Measurements from ENCODE around the gene BMP10.
A peak's percentile ranks its signal among the peaks of the same experiment; 100 is the strongest.

BMP10 gene

DNA sequence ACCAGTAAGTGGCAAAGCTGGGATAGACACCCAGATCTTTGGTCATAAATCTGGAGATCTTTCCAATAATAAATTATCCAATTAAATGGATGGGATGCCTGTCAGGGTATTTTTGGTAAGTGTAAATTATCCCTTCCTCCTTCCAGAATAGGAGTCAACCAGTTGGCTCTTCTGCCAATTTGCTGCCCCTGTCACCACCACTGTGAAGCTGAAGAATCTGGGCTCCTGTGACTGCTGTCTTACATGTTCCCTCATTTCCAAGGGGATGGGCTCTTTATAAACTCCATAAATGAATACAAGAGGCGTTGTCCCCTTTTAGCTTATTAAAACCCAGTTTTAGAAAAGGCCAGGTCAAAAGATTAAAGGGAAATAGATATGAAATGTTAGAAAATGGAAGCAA lies 17.8 kb upstream of the BMP10 start:
- DNase-seq: no peak

DNA sequence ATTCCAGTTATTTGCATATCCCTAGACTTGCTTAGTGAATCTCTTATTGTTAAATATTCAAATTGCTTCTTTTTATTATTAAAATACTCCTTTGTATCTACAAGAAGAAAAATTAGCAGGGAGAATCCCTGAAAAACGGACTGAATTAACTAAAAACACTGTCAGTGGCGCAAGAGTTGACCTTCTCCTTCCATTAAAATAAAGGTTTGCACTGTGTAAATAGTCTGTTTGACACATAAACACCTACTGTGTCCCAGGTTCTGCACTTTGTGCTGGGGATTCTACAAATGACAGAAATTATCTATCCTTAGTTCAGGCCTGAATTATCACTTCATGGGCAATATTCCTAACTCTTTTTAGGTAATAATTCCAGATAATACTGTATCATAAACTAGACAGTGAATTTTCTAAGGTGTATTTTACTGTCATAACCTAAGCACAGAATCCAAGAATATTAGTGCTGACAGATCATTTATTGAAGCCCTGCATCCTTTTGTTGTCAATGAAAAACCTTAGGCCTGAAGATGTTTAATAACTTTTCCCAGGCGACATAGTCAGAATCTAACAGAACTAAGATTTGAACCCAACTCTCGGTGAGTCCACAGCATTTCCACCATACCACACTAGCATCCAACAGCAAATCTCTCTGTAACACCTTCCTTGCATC lies 17.0 kb upstream of the BMP10 start:
- DNase-seq: no peak

DNA sequence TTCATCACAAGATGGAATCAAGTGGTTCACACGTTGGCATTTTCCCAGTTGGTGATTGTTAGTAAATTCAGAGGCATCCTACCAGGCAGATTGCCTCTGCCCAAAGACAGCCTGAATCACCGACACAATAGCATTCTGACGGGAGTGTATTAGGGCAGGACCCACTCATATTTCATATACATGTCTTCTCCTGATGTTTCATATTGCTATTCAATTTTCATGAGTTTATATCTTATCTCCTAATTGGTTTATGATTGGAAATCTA lies 14.5 kb upstream of the BMP10 start:
- DNase-seq: no peak

DNA sequence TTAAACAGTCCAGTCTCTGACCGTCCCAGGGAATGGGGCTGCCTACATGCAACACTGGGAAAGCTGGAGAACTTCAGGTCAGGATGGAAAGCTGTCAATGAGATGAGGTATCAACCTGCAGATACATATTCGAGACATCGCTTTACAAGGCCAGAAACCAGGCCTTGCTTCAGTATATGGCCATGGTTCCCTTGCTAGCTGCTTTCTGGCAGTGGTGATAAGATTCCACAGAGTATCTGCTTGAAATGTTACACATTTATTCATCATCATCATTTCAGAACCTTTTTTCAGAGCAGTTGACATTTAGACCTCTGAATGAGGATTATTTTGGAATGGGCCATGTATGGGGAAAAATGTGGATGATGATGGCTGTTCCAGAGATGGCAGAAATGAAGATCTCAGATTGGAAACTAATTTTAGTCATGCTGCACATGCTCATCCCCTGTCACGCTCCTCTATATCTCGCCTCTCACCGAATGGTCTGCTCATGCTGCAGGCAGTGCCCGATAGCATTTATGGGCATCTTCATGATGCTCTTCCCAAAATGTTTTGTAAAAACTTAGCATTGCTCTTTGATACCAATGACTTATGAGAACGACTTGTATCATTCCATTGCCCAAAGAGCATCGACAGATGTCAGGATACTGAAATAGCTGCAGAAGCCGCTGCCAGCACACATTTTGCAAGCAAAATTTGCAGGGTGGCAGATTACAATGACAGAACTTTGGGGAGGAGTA lies 14.0 kb upstream of the BMP10 start:
- no peak for DNase-seq

DNA sequence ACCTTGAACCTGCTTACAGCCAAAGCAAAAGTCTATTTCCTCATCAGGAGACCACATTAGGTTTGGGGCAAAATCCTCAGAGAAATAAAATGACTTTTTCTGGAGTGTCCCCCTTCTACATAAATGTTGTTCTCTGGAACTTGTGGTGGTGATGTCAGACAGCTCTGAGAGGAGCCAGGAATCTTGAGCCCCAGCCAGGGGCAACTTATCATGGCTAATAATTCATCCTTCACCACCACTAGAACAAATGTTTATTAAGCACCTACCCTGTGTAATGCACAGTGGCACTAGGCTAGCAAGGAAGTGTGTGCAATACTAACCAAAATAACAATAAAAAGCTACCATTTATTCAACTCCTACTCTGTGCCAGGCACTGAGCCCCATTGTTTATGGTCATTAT lies 9.0 kb upstream of the BMP10 start:
- DNase-seq: no peak

DNA sequence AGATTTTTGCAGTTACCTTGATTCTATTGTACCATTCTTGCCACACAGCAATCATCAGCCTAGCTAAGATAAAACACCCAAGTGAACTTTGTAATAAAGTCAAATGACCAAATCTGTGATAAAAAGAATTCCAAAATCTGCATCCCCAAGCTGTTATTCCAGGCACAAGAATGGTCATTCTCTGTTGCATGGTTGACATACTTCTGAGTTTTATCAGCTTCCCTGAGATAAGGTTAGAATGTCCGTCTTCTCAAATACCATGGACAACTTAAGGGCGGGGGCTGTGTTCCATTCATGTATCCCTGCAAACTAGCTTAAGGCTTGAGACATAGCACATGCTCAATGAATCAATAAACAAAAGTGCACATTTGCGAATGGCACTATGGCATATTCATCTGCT lies 8.1 kb upstream of the BMP10 start:
- no peak for DNase-seq

DNA sequence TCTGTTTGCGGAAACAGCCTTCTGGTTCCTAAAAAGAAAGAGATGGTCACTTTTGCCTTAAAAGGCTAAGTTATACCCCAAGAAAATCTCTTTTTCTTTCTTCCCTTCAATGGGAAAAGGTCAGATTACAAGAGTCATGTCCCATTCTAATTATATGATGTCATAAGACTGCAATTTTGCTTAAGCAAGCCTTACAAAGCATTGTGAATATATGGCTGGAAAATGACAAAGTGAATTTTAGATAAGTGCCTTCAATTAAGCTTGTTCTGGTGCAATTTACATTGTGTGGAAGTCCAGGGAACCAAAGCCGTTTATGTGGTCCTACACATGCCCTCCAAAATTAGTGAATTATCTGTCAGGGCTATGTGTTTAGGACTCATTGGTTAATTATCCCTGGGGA lies 7.6 kb upstream of the BMP10 start:
- DNase-seq: no peak

DNA sequence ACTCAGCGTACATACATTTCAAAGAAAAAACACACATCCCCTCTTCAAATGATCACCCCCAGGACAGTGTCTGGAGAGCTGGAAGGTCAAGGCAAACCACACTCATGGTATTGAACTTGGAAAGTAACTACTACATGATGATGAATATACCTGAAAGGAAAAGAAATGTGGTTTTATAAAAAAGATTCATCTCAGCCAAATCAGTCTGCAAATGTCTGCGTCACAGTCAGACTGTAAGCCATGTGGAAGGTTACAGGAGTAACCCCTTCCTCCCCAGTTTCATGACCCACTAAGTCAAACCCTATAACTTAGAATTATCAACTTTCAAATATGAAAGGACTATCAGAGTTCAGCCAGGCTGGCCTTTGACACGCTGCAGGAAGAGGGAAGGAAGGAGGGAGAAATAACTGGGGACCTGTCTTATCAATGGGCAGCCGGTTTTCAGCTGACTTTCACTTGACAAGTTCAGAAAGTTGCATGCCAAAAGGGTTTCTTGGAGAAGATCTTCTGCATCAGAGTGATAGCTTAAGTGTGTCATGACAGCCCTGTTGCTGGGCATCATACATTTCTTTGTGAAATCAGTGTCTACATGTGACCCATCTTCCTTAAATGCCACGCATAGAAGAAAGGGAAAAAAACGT lies 7.0 kb upstream of the BMP10 start:
- DNase-seq: no peak

DNA sequence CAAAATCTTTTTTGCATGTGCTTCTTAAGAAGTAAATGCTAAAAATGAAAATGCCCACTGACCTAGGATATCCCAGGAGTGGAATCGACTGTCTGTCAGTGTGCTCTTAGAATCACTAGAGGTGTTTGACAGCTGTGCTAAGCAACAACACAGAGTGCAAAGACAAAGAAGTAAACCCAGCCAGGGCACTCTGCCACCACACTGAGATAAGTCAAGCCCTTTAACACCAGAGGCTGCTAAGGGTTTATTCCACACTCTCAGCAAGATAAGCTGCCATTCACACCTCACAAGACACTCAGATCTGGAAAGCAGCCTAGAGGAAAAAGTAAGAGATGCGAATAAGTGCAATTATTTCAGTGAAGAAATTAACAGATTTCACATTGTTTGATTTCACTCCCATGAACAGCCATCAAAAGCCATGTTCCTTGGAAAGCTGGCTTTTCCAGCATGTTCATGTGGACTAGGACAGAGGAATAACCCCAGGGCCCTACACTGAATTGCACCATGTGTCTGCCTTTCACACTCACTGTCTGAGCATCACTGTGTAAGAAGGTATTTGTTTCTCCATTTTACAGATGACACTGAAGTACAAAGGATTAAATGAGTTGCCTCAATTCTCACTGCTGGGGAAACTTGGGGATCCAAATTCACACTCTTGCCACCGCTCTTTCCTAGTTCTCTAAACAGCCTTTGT lies 6.0 kb upstream of the BMP10 start:
- no peak for DNase-seq

DNA sequence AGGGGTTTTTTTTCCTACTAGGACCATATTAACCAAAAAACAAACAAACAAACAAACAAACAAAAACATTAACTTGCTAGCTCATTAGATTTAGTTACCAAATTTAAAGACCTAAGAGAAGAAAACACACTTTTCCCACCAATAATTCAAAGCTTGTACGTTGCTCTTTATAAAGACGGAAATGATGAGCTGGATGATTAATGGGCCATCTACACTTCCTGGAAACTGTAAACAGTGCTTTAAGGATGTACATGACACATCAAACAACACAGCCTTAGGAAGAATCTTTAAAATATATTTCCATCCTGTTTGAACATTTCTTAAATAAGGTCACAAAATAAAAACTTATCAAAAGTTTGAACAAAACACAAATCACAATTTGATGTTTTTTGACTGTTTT lies 982 bp downstream of the BMP10 start:
- DNase-seq: no peak

DNA sequence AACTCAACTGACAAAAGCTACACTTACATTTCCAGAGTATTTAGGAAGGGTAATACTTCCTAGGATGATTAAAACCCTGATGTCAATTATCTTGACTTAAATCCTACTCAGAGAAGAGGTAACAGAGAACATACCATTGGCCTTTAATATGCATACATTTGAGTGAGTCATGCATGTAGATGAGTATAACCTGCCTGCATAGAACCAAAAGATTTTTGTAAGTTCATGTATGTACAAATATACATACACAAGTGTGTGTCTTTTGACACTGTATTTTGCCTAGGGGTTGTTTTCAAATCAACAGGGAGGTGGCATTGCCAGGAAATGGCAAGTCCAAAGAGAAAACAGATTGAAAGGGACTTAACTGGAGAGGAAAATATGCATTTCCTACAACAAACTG lies 6.1 kb downstream of the BMP10 start:
- DNase-seq: no peak

DNA sequence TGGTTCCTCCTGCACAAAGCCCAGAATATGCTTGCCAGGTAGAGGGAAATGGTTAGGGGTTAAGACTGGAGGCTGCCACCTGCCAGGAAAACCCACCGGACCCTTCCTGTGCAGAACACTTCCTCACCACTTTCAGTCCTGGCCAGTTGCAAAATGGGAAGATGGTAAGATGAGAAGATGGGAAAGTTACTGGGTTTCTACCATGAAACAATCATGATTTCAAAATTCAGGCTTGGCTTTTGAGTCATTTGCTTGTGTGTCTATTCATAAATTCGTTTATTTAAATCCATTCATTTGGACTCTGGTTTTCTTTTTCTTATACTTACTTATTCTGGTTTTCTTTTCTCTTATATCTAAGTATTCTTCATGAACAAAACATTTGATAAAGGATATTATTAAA lies 7.2 kb downstream of the BMP10 start:
- no peak for DNase-seq

DNA sequence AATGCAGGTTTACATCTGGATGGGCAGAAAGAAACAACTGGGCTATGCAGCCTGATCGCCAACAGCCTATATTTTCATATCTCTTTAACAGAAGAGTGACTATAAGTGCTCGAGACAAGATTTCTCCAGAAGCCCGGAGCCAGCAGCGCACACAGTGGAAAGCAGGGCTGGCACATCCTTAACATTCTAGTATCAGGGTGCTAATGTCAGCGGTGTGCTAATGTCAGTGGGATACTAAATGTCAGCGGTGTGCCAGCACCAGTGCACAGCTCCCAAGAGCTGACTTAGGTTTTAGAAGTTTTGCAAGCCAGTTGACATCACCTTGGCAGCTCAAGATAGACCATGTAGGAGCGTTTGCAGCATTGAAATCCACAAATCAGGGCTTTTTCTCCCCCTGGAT lies 8.3 kb downstream of the BMP10 start:
- DNase-seq: no peak

DNA sequence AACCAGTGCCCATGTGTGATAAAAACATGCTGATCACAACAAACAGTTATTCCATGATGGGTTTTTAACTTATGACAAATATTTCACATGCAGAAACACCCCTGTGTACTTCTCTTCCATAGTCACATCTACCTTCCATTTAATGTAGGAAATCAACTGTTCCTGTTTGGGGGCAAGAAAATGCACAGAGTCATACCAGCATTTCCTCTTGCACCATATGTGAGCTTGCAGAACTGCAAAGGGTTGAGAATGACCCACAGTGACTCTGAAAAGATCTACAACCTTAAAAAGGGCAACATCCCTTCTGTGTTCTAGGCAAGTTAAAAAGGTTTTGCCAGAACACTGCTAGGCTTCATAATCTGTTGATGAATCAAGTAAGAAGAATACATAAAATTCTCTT lies 9.9 kb downstream of the BMP10 start:
- DNase-seq: no peak

DNA sequence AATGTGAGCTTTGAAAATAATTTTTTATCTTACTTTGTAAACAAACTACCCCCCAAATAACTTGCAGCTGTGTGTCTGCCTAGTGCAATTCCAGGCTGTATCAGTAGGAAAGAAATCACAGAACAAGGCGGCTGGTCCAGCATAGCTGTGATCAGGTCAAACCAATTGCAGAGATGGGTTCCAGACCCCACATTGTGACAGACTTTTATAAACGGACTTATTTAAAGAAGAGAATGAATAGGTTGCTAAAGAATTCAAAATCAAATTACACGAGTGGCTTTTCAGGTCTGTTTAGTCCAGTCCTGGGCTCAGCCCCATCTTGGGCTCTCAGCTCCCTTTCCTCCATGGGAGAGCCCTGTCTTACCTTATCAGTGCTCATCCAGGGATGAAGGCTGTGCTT lies 11.1 kb downstream of the BMP10 start:
- DNase-seq: no peak

DNA sequence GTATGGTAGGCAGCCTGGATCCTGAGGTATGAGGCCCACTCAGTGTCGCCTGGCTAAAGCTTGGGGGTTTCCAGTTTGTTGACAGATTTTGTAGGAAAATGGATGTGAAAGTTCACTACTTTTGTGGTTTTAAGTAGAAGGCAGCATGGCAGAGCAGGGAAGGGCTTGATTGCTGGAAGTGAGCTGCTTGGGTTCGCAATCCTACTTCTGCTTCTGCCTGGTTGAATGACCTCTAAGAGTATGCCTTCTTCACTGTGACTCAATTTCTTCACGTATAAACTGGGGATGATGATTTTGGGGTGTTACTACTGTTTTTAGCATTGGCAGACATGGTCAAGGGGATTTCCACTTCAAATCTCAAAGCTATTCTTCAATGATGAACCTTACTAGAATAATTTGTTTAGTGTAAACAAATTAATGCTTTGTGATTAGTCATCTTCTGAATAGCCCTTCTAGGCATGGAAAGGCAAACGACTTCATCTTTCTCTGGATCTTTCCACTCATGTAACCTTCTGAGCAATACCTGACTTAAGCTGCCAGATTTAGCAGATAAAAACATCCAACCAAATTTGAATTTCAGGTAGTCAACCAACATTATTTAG lies 13.2 kb downstream of the BMP10 start:
- DNase-seq: peak; percentile 19

DNA sequence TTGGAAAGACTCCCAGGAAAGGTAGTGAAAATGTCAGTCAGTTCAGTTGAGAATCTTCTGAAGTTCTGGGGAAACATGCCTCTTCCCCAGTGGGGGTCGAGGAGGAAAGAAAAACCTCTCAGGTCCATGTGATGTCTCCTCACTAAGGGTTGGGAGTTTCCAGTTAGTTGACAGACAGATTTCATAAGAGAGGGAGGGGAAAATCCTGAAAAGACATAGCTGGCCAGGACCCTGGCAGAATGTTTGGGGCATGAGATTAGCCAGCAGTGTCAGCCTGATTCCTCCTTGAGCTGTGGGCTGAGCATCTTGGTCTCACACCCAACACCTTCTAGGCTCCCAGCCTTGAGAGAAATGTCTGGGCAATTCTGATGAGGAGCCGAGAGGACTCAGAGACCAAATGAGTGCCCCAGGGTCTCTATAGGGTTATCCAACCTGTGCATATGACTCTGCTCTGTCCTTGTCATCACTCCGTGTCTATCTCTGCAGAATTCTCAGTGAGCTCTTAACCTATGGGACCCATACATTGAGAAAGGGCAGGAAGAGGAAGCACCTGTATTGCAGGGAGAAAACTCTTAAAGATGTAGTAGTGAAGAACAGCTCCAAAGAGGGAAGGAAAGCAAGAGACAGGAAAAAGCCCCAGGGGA lies 13.9 kb downstream of the BMP10 start:
- DNase-seq: no peak

DNA sequence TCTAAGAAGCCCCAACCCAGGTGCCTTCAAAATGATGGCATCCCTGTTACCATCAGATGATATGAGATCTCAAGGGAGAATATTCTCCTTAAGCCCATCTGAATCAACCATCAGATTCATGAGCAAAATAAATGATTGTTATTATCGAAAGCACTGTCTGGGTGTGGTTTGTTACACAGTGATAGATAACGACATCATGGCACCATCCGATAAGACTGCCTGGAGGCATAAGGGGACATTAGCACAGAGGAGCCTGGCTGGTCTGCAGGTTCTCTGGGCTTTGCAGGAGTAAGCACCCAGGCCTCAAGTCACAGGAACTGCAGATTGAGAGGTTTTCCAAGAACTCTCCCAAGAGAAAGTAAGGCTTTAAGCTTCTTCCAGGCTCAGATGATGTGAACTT lies 15.6 kb downstream of the BMP10 start:
- no peak for DNase-seq

DNA sequence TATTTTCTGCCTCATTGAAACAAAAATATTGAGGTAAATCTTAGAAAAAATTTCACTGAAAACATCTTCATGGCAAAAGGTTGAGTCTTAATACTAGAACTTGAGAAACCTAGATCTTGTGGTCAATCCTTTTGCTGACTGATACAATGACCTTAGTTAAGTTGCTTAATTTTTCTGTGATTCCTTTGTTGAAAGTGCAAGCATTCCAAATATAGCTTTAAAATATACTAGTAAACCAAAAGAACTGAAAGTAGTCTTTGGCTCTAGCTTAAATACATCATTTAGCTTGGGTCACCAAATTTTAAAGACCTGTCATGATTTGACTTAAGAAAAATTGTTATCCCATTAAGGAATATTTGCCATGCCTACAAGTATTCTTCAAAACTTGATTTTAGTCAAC lies 16.7 kb downstream of the BMP10 start:
- DNase-seq: no peak

DNA sequence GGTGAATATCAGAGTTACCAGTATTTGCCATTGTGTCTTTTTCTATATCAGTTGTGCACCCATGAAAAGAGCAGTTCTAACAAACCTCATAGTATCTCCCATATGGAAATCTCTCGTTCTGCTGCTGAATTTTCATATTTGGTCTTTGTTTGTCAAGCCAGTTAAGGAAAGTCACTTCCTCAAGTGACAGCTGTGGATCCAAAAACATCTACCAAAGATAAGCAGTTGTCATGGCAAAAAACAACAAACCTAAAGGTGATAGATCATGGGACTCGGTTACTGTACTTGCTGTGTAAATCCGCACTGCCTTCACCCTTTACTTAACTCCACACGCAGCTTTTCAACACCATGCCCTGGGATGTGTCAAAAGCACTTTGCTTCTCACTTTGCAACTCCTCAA lies 17.3 kb downstream of the BMP10 start:
- no peak for DNase-seq

DNA sequence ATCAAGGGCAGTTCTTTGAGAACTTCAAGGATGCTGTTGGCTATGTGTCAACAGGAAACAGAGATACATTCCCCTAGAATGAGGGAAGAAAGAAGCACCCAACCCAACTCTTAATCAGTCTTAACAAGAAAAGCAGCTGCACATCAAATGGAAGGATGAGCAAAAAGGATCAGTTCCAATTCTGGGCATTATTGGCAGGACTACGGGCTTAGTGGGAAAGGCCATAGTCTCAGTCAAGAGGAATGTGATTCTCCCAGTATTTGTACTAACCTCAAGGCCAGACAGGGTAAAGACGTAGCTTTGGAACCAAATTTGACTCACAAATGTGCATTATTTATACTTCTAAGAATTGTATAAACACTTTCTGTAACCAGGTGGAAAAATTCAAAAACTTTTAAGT lies 18.2 kb downstream of the BMP10 start:
- DNase-seq: no peak

DNA sequence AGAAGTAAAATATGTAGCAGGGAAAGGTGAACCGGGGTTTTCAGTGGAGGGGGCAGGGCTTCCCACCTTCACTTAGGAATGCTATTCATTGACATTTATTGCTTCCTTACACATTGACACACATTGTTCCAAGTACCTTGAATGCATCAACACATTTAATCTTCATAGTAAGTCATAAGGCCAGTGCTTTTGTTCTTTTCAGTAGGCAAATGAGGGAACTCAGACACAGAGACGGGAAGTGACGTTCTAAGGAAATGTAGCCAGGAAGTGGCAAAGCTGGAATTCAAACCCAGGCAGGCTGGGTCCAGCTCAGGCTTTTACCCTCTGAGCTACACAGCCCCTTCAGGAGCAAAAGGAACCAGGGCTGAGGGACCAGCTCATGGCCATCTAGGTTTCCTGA lies 20.7 kb downstream of the BMP10 start:
- no peak for DNase-seq

DNA sequence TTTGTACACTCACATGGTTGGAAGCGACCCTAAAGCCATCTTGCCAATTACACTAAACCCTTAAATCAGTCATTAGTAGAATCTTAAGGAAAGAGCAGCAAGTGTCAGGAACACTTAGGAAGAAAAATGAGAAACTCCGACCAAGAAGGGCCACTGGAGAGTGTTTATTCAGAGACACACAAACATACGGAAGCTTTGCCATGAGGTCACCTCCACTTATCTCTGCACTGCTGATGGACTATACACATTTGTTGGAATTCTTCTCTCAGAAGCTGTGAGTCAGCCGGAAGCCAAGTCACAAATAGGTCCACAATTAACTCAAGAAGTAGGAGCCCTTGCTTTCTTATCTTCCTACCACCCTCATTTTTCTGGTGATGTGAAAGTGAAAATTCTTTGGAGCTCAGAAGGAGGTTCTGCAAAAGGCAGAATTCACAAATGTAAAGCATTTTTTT lies 21.6 kb downstream of the BMP10 start:
- DNase-seq: no peak
